Neural cell (in vitro differentiated cells): Measurements from ENCODE around the gene SEC14L3. TPM values are rescaled to one million over a fixed set of nuclear protein-coding genes. Genes with fewer than 3 reads are reported as not detected.

Source experiments
- H2AFZ ChIP-seq: fragments of 200-600, 300-800 bp; sonication (generic), shearing (Covaris generic); 2 replicates; pipeline ENCODE4 v1.6.0; 2014; ENCODE audit warnings: low read depth, mild to moderate bottlenecking, antibody characterized with exemption, low read length, moderate library complexity
- H3F3A ChIP-seq: fragments of 200-600 bp; shearing (Covaris generic); 2 replicates; pipeline ENCODE4 v1.6.1; 2016; ENCODE audit warnings: mild to moderate bottlenecking, moderate library complexity, mixed read lengths, antibody characterized with exemption, low read length; ENCODE audit not compliant: insufficient read depth, poor library complexity, severe bottlenecking
- H3K27ac ChIP-seq: fragments of 200-600, 300-800 bp; sonication (generic), shearing (Covaris generic); 2 replicates; pipeline ENCODE4 v1.5.1; 2014; ENCODE audit warnings: mild to moderate bottlenecking, low read length, moderate library complexity
- H3K27me3 ChIP-seq: fragments of 300-800, 200-600 bp; sonication (generic), shearing (Covaris generic); 2 replicates; pipeline ENCODE4 v1.6.0; 2014; ENCODE audit warnings: mild to moderate bottlenecking, low read depth, low read length, moderate library complexity; ENCODE audit not compliant: insufficient read depth
- H3K36me3 ChIP-seq: fragments of 300-800, 200-600 bp; sonication (generic), shearing (Covaris generic); 2 replicates; pipeline ENCODE4 v1.5.1; 2014; ENCODE audit warnings: mild to moderate bottlenecking, antibody characterized with exemption, low read length, moderate library complexity; ENCODE audit not compliant: insufficient read depth
- H3K4me2 ChIP-seq: fragments of 300-800, 200-600 bp; sonication (generic), shearing (Covaris generic); 2 replicates; pipeline ENCODE4 v1.6.0; 2014; ENCODE audit warnings: mild to moderate bottlenecking, low read length
- H3K4me3 ChIP-seq: fragments of 300-800, 200-600 bp; sonication (generic), shearing (Covaris generic); 2 replicates; pipeline ENCODE4 v1.5.1; 2014; ENCODE audit warnings: mild to moderate bottlenecking, low read length, moderate library complexity
- H3K79me2 ChIP-seq: fragments of 200-600 bp; shearing (Covaris generic); replicated peaks from 2 replicates; pipeline ENCODE4 v1.6.0; 2014; ENCODE audit warnings: mild to moderate bottlenecking, low read length, moderate library complexity; ENCODE audit not compliant: insufficient read depth
- H3K9ac ChIP-seq: fragments of 300-800, 200-600 bp; sonication (generic), shearing (Covaris generic); 2 replicates; pipeline ENCODE4 v1.6.1; 2016; ENCODE audit warnings: mild to moderate bottlenecking, low read length, mixed read lengths
- H3K9me2 ChIP-seq: fragments of 200-600 bp; shearing (Covaris generic); 2 replicates; pipeline ENCODE4 v1.6.1; 2016; ENCODE audit warnings: mild to moderate bottlenecking, low read length, mixed read lengths; ENCODE audit not compliant: insufficient read depth
- H3K9me3 ChIP-seq: fragments of 200-600, 300-800 bp; sonication (generic), shearing (Covaris generic); 2 replicates; pipeline ENCODE4 v1.6.1; 2016; ENCODE audit warnings: mild to moderate bottlenecking, mixed run types, low read length, moderate library complexity, mixed read lengths
- H4K20me1 ChIP-seq: fragments of 200-600 bp; shearing (Covaris generic); 2 replicates; pipeline ENCODE4 v1.6.1; 2016; ENCODE audit warnings: mild to moderate bottlenecking, mixed run types; ENCODE audit not compliant: insufficient read depth
- EP300 ChIP-seq: fragments of 450-650 bp; conservative IDR thresholded peaks from 2 replicates; pipeline ENCODE4 v1.6.1; 2014; ENCODE audit warnings: antibody characterized with exemption, mild to moderate bottlenecking, moderate library complexity; ENCODE audit not compliant: poor library complexity, severe bottlenecking
- EZH2 ChIP-seq: fragments of 200-600, 300-800 bp; shearing (Covaris generic), sonication (generic); IDR thresholded peaks from 2 replicates; pipeline ENCODE4 v1.6.1; 2014; ENCODE audit warnings: antibody characterized with exemption, low read length, borderline replicate concordance, mild to moderate bottlenecking; ENCODE audit not compliant: insufficient read depth, poor library complexity, severe bottlenecking
- MXI1 ChIP-seq: fragments of 450-650 bp; conservative IDR thresholded peaks from 2 replicates; pipeline ENCODE4 v1.6.1; 2014; ENCODE audit warnings: antibody characterized with exemption, mild to moderate bottlenecking; ENCODE audit not compliant: poor library complexity, severe bottlenecking
- POLR2AphosphoS5 ChIP-seq: IDR thresholded peaks from 2 replicates; pipeline ENCODE4 v1.6.1; 2012
- RAD21 ChIP-seq: fragments of 450-650 bp; conservative IDR thresholded peaks from 2 replicates; pipeline ENCODE4 v1.6.1; 2014; ENCODE audit warnings: antibody characterized with exemption, mild to moderate bottlenecking, moderate library complexity
- SMC3 ChIP-seq: fragments of 450-650 bp; conservative IDR thresholded peaks from 2 replicates; pipeline ENCODE4 v1.6.1; 2014; ENCODE audit warnings: antibody characterized with exemption, mild to moderate bottlenecking, moderate library complexity; ENCODE audit not compliant: poor library complexity
- TAF1 ChIP-seq: IDR thresholded peaks from 2 replicates; pipeline ENCODE4 v1.6.1; 2012; ENCODE audit warnings: low read depth
- polyA plus RNA-seq: library from polyadenylated mRNA; depleted of rRNA; stranded (reverse); fragments of >200 nt; gene quantifications from 2 replicates; pipeline ENCODE4 v1.2.3, GENCODE V29; 2014
- TF ChIP-seq, protein P1 (sequence below): fragments of 450-650 bp; IDR thresholded peaks from 2 replicates; pipeline ENCODE4 v1.5.1; 2014; ENCODE audit warnings: antibody characterized with exemption, mild to moderate bottlenecking, moderate library complexity; ENCODE audit not compliant: poor library complexity, severe bottlenecking
- TF ChIP-seq, protein P2 (sequence below): IDR thresholded peaks from 2 replicates; pipeline ENCODE4 v1.6.1; 2012; ENCODE audit warnings: borderline replicate concordance

Gene SEC14L3
- polyA plus RNA-seq, 1 donor from 2014 or later = not detected

DNA sequence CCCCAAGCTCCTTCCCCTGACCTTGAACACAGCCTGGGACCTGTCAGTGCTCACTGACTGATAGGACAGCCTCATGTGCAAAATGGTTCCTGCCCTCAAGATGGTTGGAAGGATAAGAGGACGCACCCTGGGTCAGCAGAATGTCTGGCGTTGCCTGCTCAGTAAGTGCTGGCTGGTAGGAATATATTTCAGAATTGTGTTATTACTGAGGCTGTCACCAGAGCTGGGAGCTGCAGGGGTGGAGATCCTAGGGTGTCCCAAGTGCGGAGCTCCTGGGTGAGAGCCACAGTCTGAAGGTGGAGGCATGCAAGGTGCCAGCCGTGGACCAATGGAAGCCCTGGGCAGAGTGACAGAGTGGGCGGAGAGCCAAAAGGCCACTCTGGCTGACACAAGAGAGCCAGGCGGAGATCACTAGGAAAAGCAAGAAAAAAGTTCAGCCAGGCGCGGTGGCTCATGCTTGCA, 34.7 kb upstream of the SEC14L3 start:
- no peaks in the 10 kb centered on the region for H3F3A ChIP-seq
- no peak overlapping the region for H3K4me2 ChIP-seq

DNA sequence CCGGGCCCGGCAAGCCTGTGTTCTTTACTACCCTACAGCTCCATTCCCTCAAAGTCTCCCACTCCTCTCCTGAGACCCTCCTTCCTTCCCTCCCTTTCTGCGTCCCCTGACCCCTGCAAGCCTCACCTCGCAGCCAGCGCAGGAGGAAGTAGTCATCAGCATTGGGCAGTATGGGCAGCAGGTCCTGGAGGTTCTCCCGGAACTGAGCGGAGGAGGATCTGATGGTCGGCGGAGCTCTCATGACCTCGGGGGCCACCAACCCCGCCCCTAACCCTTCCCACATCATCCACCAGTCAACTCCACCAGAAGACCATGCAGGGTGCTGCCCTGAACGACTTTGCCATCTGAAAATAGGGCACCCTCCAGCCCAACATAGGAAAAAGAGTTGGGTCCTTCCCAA, 31.7 kb upstream of the SEC14L3 start:
- H3K9ac ChIP-seq = no peak overlapping the region
- H3K4me2 ChIP-seq = no peak overlapping the region
- no peak overlapping the region for H3K4me3 ChIP-seq
- no peaks in the 10 kb centered on the region for H3K9me2 ChIP-seq
- H3K27me3 ChIP-seq = no peaks in the 10 kb centered on the region
- H3F3A ChIP-seq = no peaks in the 10 kb centered on the region
- H3K79me2 ChIP-seq = no peaks in the 10 kb centered on the region
- H3K36me3 ChIP-seq = no peaks in the 10 kb centered on the region
- no peaks in the 10 kb centered on the region for H3K9me3 ChIP-seq
- no peak for TF ChIP-seq POLR2AphosphoS5
- TF ChIP-seq, protein P1, sequence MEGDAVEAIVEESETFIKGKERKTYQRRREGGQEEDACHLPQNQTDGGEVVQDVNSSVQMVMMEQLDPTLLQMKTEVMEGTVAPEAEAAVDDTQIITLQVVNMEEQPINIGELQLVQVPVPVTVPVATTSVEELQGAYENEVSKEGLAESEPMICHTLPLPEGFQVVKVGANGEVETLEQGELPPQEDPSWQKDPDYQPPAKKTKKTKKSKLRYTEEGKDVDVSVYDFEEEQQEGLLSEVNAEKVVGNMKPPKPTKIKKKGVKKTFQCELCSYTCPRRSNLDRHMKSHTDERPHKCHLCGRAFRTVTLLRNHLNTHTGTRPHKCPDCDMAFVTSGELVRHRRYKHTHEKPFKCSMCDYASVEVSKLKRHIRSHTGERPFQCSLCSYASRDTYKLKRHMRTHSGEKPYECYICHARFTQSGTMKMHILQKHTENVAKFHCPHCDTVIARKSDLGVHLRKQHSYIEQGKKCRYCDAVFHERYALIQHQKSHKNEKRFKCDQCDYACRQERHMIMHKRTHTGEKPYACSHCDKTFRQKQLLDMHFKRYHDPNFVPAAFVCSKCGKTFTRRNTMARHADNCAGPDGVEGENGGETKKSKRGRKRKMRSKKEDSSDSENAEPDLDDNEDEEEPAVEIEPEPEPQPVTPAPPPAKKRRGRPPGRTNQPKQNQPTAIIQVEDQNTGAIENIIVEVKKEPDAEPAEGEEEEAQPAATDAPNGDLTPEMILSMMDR = no peak
- no peak for TF ChIP-seq SMC3
- TF ChIP-seq MXI1 = no peak
- TF ChIP-seq RAD21 = no peak
- TF ChIP-seq TAF1 = no peak
- no peak for TF ChIP-seq EZH2
- no peak for TF ChIP-seq EP300
- TF ChIP-seq, protein P2, sequence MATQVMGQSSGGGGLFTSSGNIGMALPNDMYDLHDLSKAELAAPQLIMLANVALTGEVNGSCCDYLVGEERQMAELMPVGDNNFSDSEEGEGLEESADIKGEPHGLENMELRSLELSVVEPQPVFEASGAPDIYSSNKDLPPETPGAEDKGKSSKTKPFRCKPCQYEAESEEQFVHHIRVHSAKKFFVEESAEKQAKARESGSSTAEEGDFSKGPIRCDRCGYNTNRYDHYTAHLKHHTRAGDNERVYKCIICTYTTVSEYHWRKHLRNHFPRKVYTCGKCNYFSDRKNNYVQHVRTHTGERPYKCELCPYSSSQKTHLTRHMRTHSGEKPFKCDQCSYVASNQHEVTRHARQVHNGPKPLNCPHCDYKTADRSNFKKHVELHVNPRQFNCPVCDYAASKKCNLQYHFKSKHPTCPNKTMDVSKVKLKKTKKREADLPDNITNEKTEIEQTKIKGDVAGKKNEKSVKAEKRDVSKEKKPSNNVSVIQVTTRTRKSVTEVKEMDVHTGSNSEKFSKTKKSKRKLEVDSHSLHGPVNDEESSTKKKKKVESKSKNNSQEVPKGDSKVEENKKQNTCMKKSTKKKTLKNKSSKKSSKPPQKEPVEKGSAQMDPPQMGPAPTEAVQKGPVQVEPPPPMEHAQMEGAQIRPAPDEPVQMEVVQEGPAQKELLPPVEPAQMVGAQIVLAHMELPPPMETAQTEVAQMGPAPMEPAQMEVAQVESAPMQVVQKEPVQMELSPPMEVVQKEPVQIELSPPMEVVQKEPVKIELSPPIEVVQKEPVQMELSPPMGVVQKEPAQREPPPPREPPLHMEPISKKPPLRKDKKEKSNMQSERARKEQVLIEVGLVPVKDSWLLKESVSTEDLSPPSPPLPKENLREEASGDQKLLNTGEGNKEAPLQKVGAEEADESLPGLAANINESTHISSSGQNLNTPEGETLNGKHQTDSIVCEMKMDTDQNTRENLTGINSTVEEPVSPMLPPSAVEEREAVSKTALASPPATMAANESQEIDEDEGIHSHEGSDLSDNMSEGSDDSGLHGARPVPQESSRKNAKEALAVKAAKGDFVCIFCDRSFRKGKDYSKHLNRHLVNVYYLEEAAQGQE = no peak
- no peak overlapping the region for H2AFZ ChIP-seq
- no peaks in the 10 kb centered on the region for H4K20me1 ChIP-seq
- H3K27ac ChIP-seq = no peak overlapping the region

More for the DNA sequence above, 34.7 kb upstream of the SEC14L3 start:
- Histone ChIP-seq H4K20me1 (no peaks in the 10 kb centered on the region), H3K36me3 (no peaks in the 10 kb centered on the region), H3K9me2 (no peaks in the 10 kb centered on the region), H3K4me3 (no peak overlapping the region), H3K27me3 (no peaks in the 10 kb centered on the region), H3K9ac (no peak overlapping the region), H3K9me3 (no peaks in the 10 kb centered on the region), H2AFZ (no peak overlapping the region), H3K27ac (no peak overlapping the region), H3K79me2 (no peaks in the 10 kb centered on the region)
- no peak for TF ChIP-seq TAF1
- no peak for TF ChIP-seq EZH2
- TF ChIP-seq RAD21 = no peak
- TF ChIP-seq, protein P2 = no peak
- no peak for TF ChIP-seq POLR2AphosphoS5
- TF ChIP-seq SMC3 = no peak
- TF ChIP-seq, protein P1 = no peak
- no peak for TF ChIP-seq EP300
